Lung (tissue), 12 donors: ENCODE measurements around the gene NPS. TPM values are rescaled to one million over a fixed set of nuclear protein-coding genes. Genes with fewer than 3 reads are reported as not detected.

ENCODE experiments used
- ATAC-seq: fragments of 200-7000 bp; cut with Tn5 transposase; one replicate; pipeline ENCODE4 v1.9.1; 2020; ENCODE audit warnings: moderate number of reproducible peaks; ENCODE audit not compliant: insufficient read depth, low FRiP score
- DNase-seq, 3 donors: peaks; one replicate each; pipeline ENCODE4 v3.0.0-alpha.2; 2013 to 2017
- H3K27ac ChIP-seq, 2 donors: one replicate each; pipeline ENCODE4 v1.5.1; 2013; ENCODE audit warnings: mild to moderate bottlenecking in 2 of 2, moderate library complexity in 2 of 2, control low read depth in 1 of 2, inconsistent platforms in 1 of 2, low read depth in 1 of 2, low read length in 1 of 2
- H3K27me3 ChIP-seq, 3 donors: one replicate each; pipeline ENCODE4 v1.5.1; 2013; ENCODE audit warnings: low read length in 2 of 3; ENCODE audit not compliant: control insufficient read depth in 3 of 3, insufficient read depth in 3 of 3
- H3K36me3 ChIP-seq, 4 donors: one replicate each; pipeline ENCODE4 v1.5.1; 2013; ENCODE audit warnings: low read length in 4 of 4, mild to moderate bottlenecking in 1 of 4, moderate library complexity in 1 of 4; ENCODE audit not compliant: control insufficient read depth in 4 of 4, insufficient read depth in 4 of 4
- H3K4me1 ChIP-seq, 5 donors: one replicate each; pipeline ENCODE4 v1.5.1; 2013; ENCODE audit warnings: low read length in 5 of 5, mild to moderate bottlenecking in 2 of 5, moderate library complexity in 1 of 5; ENCODE audit not compliant: control insufficient read depth in 5 of 5, insufficient read depth in 5 of 5
- H3K4me3 ChIP-seq: one replicate; pipeline ENCODE4 v1.5.1; 2013; ENCODE audit warnings: mild to moderate bottlenecking, control low read depth, moderate library complexity
- H3K9ac ChIP-seq, 2 donors: one replicate each; pipeline ENCODE4 v1.5.1; 2013; ENCODE audit warnings: low read length in 2 of 2, control low read depth in 1 of 2; ENCODE audit not compliant: insufficient read depth in 1 of 2
- H3K9me3 ChIP-seq, 4 donors: one replicate each; pipeline ENCODE4 v1.5.1; 2013; ENCODE audit warnings: low read length in 3 of 4, mild to moderate bottlenecking in 1 of 4, moderate library complexity in 1 of 4; ENCODE audit not compliant: control insufficient read depth in 4 of 4, insufficient read depth in 3 of 4
- WGBS, 2 donors: extraction: QIAGEN DNeasy Blood & Tissue Kit; methylation state at CpG; one replicate each; pipeline ENCODE4 v1.1.7; 2013; 5-methylcytosine and 5-hydroxymethylcytosine counted together
- polyA plus RNA-seq, 2 donors: library from polyadenylated mRNA; stranded (reverse); fragments of 200-250 nt; gene quantifications; one replicate each; pipeline ENCODE4 v1.2.1, GENCODE V29; 2013
- total RNA-seq, 2 donors: library from RNA; depleted of rRNA in 1 of 2; stranded (reverse); fragments of >200 nt in 1 of 2; gene quantifications; one replicate each; pipeline ENCODE4 v1.2.1, GENCODE V29; 2014 to 2021
- TF ChIP-seq, protein P1 (sequence below): IDR thresholded peaks from 2 replicates; pipeline ENCODE4 v1.5.1; 2012; ENCODE audit warnings: mild to moderate bottlenecking; ENCODE audit errors: control extremely low read depth, extremely low read depth
- donor health status: control.
- donor health status: control.
- donor health status: Bipolar disorder and iron deficiency.
- donor health status: healthy.
- donor health status: DM: yes; HTN: yes; CAD: no.

The NPS gene
- total and polyA plus RNA-seq, 4 donors = not detected

DNA sequence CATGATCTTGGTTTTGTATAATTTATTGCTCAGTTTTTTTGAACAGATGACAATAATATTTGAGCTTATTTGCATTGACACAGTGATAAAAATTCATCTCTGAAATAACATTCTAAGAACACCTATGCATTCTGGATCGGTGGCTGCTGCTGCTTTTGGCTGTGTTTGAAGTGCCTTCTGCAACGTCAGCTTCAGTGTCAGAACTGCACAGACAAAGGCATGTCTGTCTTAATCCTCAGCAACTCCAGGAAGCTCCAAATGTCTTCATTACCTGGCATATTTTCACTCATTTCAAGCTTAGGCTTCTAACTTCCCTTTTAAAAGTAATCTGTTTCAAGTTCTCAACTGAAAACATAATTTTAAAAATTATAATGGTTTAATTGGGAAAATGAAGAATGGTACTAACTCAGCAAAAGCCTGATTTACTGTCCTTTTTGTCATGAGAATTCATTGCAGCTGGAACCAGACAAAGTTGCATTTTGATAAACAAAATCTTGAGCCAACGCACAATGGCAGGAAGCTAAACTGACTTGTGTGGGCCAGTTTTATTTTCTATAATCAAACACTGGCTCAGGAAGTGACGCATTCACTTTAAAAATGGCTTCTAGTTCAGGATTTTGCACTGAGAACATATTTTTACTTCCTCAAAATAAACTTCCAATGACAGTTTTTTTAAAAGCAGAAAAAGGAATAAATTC lies 38.7 kb downstream of the NPS start:
- Histone ChIP-seq H3K27me3 (no peaks in the 10 kb centered on the region), H3K4me1 (peaks cover 0 to 3% (median 0%) of the 10 kb centered on the region in 5 donors), H3K9me3 (peaks cover 0 to 7% (median 1%) of the 10 kb centered on the region in 4 donors), H3K4me3 (no peak overlapping the region), H3K9ac (no peak overlapping the region), H3K27ac (peak overlapping the region in 1 of 2 donors; percentile 36), H3K36me3 (no peaks in the 10 kb centered on the region)
- WGBS, 2 donors = 36 to 37% methylated on average over 4 of the region's 4 CpGs
- TF ChIP-seq, protein P1, sequence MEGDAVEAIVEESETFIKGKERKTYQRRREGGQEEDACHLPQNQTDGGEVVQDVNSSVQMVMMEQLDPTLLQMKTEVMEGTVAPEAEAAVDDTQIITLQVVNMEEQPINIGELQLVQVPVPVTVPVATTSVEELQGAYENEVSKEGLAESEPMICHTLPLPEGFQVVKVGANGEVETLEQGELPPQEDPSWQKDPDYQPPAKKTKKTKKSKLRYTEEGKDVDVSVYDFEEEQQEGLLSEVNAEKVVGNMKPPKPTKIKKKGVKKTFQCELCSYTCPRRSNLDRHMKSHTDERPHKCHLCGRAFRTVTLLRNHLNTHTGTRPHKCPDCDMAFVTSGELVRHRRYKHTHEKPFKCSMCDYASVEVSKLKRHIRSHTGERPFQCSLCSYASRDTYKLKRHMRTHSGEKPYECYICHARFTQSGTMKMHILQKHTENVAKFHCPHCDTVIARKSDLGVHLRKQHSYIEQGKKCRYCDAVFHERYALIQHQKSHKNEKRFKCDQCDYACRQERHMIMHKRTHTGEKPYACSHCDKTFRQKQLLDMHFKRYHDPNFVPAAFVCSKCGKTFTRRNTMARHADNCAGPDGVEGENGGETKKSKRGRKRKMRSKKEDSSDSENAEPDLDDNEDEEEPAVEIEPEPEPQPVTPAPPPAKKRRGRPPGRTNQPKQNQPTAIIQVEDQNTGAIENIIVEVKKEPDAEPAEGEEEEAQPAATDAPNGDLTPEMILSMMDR = no peak
- peak in 2 of 3 donors; percentile 16 to 53 for DNase-seq
- ATAC-seq = no peak

DNA sequence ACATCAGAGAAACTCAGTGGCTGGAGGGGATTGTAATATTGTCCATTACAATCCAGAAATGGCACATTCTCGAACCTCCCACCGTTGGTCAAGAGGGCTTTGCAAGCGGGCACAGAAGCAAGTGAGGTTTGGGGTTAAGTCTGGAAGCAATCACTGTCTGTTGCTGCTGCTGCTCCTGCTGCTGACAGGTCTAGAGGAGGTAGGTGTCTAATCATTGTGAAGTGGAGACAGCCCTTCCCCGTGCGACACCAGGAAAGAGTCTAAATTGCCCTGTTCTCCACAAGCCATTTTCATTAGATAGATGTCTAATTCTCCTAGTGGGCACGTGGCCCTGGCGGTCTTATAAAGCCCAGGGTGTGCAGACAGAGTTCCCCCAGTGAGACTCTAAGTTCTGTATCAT lies 43.5 kb downstream of the NPS start:
- 84% methylated on average over 7 of the region's 7 CpGs for WGBS, 2 donors
- ATAC-seq = no peak
- peaks cover 0 to 2% (median 0%) of the 10 kb centered on the region in 4 donors for H3K9me3 ChIP-seq

DNA sequence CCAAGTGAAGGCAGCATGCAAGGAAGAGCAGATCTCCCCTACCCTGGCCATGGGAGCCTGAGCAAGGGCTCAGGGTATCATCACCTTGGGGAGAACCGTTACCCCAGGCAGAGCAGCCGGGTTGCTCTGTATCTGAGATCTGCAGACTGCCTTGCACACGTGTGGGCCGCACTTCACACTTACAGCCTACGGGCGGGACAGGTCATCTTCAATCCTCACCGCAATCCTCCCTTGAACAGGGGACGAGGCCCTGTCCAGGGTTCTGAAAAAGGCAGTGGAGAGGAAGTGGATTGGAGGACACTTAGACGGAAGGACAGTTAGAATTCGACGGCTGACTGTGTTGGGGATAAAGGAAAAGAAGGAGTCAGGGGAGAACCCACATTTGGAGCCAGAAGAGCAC lies 51.4 kb downstream of the NPS start:
- H3K4me3 ChIP-seq = no peak overlapping the region
- no peaks in the 10 kb centered on the region for H3K36me3 ChIP-seq
- no peak overlapping the region for H3K9ac ChIP-seq
- ATAC-seq = no peak
- H3K9me3 ChIP-seq = peaks cover 0 to 10% (median 0%) of the 10 kb centered on the region in 4 donors
- no peaks in the 10 kb centered on the region for H3K27me3 ChIP-seq
- TF ChIP-seq, protein P1 = no peak
- peak in 1 of 3 donors; percentile 33 for DNase-seq
- H3K27ac ChIP-seq = no peak overlapping the region
- WGBS, 2 donors = 32 to 33% methylated on average over 11 of the region's 11 CpGs
- H3K4me1 ChIP-seq = no peaks in the 10 kb centered on the region

More for the DNA sequence above, 43.5 kb downstream of the NPS start:
- no peak for DNase-seq
- H3K36me3 ChIP-seq = no peaks in the 10 kb centered on the region
- H3K4me3 ChIP-seq = no peak overlapping the region
- peaks cover 0 to 2% (median 0%) of the 10 kb centered on the region in 3 donors for H3K27me3 ChIP-seq
- peaks cover 0 to 3% (median 0%) of the 10 kb centered on the region in 5 donors for H3K4me1 ChIP-seq
- H3K9ac ChIP-seq = no peak overlapping the region
- TF ChIP-seq, protein P1 = no peak
- no peak overlapping the region for H3K27ac ChIP-seq

Other genes with a start within 250 kb of the NPS start
- gene FOXI2, start 187.9 kb downstream of the NPS start, total RNA-seq = under 1 TPM in 1 of 2 donors, not detected in 1; 0.15 TPM
- under 1 TPM in 1 of 2 donors, not detected in 1; 0.08 TPM for gene FOXI2, start 187.9 kb downstream of the NPS start, polyA plus RNA-seq